ENCODE data around the gene DIMT1.

DIMT1 gene

GRCh38 chr5:62403411-62404250, at the start of gene DIMT1:
Gene DIMT1 (minus strand): TSS chr5:62403905. CDS start chr5:62403772, 133 bp downstream.
- DNase-seq, result peak; percentile 98

GRCh38 chr5:62450259-62450658, 46.6 kb upstream of the DIMT1 start:
- DNase-seq, result no peak

GRCh38 chr5:62448528-62448927, 44.8 kb upstream of the DIMT1 start:
- DNase-seq, result no peak

- no peak for DNase-seq
Measured at GRCh38 chr5:62432621-62433064, 28.9 kb upstream of the DIMT1 start.

- DNase-seq, result no peak
Measured at GRCh38 chr5:62431735-62432620, 28.3 kb upstream of the DIMT1 start.

DNA sequence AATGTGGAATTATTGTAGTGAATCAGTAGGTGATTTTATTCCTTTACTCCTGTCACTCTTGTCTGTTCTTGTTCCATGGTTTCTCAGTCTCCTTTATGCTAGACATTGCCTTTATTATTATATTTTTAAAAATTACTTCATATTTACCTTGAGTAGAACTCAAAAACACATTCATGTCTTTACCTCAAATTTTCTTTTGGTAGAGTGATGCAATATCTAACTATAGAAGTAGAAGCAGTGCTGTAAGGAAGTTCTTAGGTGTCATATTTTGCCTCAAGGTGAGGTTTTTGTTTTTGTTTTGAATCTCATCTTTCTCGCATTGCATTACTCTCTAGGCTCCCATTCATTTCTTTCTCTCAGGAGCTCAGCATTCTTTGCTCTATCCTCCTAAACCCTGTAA, 21.1 kb upstream of the DIMT1 start:
- no peak for DNase-seq

GRCh38 chr5:62421414-62421813, 17.7 kb upstream of the DIMT1 start:
- DNase-seq, result no peak

- DNase-seq, result no peak
Measured at GRCh38 chr5:62419609-62420008, 15.9 kb upstream of the DIMT1 start.

DNA sequence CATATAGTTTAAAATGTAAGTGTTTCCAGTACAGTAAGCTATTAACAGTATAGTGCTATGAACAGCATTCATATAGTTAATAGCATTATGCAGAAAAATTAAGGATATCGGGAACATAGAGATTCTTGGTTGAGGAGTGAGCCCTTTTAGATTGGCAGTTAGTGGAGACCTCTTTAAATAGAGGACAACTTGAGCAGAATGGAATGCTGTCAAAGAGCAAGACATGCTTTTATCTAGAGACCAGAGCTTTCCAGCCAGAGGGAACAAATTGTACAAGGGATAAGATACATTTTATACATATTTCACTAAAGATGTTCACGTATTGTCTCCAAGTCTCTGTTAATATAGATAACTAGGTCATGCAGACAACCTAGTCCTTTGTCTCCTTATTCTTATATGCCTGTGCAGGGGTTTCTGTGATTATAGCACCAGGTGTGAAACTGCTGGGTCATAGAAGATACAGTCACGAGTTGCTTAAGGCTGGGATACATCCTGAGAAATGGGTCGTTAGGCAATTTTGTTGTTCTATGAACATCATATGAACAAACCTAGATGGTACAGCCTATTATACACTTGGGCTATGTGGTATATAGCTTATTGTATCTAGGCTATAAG, 14.9 kb upstream of the DIMT1 start:
- DNase-seq, result no peak

- DNase-seq, result no peak
Measured at GRCh38 chr5:62413711-62414110, 10.0 kb upstream of the DIMT1 start.

DNA sequence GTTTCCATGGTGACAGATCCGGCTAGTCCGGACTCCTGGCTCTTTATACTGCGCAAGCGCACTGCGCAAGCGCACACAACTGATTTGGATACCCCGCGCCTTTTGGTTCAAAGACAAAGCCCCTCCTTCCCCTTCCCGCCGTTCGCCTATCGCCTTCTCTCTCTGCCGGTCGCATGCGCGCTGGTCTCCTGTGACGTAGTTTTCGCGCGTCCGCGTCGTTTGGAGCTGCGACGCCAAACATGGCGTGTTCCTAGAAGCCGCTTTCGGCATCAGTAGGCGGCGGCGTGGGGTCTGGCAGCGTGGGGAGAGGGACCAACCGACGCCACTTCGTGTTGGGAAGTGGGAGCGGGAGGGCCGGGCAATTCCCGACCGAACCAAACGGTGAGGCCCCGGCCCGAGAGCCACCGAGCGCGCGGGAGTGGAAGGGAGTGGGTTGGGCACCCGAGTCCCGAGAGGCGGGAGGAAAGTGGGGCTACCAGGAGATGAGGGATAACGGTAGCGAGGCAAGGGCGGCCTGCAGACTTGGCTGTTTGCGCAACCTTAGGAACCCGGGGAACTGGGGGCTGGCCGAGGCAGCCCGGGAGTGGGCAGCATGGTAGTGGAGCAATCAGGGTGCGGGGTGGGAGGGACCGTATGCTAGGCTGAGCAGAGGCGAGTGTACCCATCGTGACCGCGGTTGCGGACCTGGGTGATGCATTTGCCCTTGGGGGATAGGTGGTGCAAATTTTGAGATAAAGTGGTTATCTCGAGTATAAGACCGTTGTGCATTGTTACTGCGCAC, 9.0 kb upstream of the DIMT1 start, which contains the start of gene IPO11:
IPO11 (plus strand) TSS at position 215 of the 781 bp plus-strand sequence. CDS start 24,517 bp downstream, outside the sequence.
- DNase-seq, result peak; percentile 99

DNA sequence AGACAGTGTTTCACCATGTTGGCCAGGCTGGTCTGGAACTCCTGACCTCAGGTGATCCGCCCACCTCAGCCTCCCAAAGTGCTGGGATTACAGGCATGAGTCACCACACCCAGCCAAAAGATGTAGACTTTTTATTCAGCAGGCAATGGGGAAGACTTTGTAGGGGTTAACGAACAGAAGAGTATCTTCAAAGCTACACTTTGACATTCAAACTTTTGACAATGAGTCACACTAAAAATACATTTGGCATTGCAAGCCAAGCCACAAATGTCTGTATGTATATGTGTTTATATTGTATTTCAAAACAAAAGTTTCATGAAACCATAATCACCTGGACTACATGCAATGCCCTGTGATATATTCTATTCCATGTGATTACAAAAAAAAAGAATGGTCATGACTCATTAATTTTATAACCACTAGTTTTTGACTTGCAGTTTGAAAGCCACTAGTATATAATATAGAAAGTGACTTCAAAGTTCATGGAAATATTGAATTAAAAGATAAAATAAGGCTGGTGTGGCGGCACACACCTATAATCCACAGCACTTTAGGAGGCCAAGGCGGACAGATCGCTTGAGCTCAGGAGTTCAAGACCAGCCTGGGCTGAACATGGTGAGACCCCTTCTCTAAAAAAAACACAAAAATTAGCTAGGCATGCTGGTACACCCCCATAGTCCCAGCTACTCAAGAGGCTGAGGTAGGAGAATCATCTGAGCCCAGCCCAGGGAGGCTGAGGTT, 8.3 kb downstream of the DIMT1 start:
- no peak for DNase-seq

- DNase-seq, result no peak
Measured at GRCh38 chr5:62386824-62387223, 16.9 kb downstream of the DIMT1 start.

- DNase-seq, result no peak
Measured at GRCh38 chr5:62385816-62386400, 17.8 kb downstream of the DIMT1 start.

GRCh38 chr5:62385131-62385530, 18.6 kb downstream of the DIMT1 start:
- DNase-seq, result no peak

- DNase-seq, result no peak
Measured at GRCh38 chr5:62376064-62376463, 27.6 kb downstream of the DIMT1 start.

- no peak for DNase-seq
Measured at GRCh38 chr5:62375627-62376026, 28.1 kb downstream of the DIMT1 start.

GRCh38 chr5:62374090-62374489, 29.6 kb downstream of the DIMT1 start:
- no peak for DNase-seq

GRCh38 chr5:62373382-62373781, 30.3 kb downstream of the DIMT1 start:
- DNase-seq, result no peak

- DNase-seq, result no peak
Measured at GRCh38 chr5:62372600-62372999, 31.1 kb downstream of the DIMT1 start.

DNA sequence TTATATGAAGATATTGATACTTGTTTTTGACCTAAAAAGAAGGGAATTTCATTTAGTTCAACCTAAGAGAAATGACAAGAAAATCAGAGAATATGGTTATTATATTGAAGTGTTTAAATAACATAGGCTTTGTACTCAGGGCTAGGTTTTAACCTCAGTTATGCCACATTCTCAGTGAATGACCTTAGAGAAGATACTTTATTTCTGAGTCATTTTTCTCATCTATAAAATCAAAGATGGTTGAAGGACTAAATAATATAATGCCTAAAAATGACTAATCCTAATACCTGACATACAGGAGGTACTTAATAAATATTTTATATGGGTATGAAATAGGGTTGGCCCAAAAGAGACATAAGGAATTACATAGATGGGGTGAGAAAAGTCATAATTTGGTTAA, 32.3 kb downstream of the DIMT1 start:
- DNase-seq, result no peak
